Right cardiac atrium (tissue), 5 donors: ENCODE data around the gene AGAP1. TPM values are rescaled to one million over a fixed set of nuclear protein-coding genes. Genes with fewer than 3 reads are reported as not detected.

Source experiments
- ATAC-seq, 2 donors: fragments of 200-7000 bp; cut with Tn5 transposase; one replicate each; pipeline versions ENCODE4 v1.8.0 to v1.9.1; 2020; ENCODE audit warnings: moderate library complexity in 2 of 2, mild to moderate bottlenecking in 1 of 2
- DNase-seq, 3 donors: peaks; one replicate each; pipeline ENCODE4 v3.0.0-alpha.2; 2020
- H3K27ac ChIP-seq: one replicate; pipeline ENCODE4 v1.5.1; 2013; ENCODE audit warnings: mild to moderate bottlenecking, low read length, control low read depth, moderate library complexity
- H3K27me3 ChIP-seq: one replicate; pipeline ENCODE4 v1.6.1; 2013; ENCODE audit not compliant: control insufficient read depth, insufficient read depth
- H3K4me1 ChIP-seq: one replicate; pipeline ENCODE4 v1.6.1; 2013; ENCODE audit warnings: low read length; ENCODE audit not compliant: control insufficient read depth, insufficient read depth
- H3K4me3 ChIP-seq: one replicate; pipeline ENCODE4 v1.5.1; 2013; ENCODE audit warnings: low read length, control low read depth
- H3K9me3 ChIP-seq: one replicate; pipeline ENCODE4 v1.6.1; 2013; ENCODE audit warnings: low read length; ENCODE audit not compliant: control insufficient read depth
- WGBS: extraction: QIAGEN DNeasy Blood & Tissue Kit; methylation state at CpG from one replicate; pipeline ENCODE4 v1.1.7; 2013; 5-methylcytosine and 5-hydroxymethylcytosine counted together
- intact Hi-C, 4 donors: fragments of 100-400 bp; cut with DNase I; formaldehyde crosslinking; loops; one replicate each; pipeline versions ENCODE4 v1.11.0 to v1.14.0; 2022 to 2023
- polyA plus RNA-seq: library from polyadenylated mRNA; stranded (reverse); fragments of 200-250 nt; gene quantifications from one replicate; pipeline ENCODE4 v1.2.3, GENCODE V29; 2013
- total RNA-seq, 4 donors: library from RNA; stranded (reverse); fragmentation: NEBNext Ultra II Directional; extraction: Animal tissue kit (Norgen Biotek cat#: 25700); gene quantifications; one replicate each; pipeline ENCODE4 v1.2.1, GENCODE V29; 2021
- donor health status: healthy with polysubstance abuse.
- donor health status: DM: no; HTN: yes; CAD: no.
- donor health status: DM: no; HTN: no; CAD: no.
- donor health status: DM: no; HTN: yes; CAD: no; lungs with severe emphysema.
- donor health status: DM: yes; HTN: yes; CAD: no.

AGAP1 gene
- total and polyA plus RNA-seq, 5 donors = 10.5 to 25.3 (median 22.6) TPM

DNA sequence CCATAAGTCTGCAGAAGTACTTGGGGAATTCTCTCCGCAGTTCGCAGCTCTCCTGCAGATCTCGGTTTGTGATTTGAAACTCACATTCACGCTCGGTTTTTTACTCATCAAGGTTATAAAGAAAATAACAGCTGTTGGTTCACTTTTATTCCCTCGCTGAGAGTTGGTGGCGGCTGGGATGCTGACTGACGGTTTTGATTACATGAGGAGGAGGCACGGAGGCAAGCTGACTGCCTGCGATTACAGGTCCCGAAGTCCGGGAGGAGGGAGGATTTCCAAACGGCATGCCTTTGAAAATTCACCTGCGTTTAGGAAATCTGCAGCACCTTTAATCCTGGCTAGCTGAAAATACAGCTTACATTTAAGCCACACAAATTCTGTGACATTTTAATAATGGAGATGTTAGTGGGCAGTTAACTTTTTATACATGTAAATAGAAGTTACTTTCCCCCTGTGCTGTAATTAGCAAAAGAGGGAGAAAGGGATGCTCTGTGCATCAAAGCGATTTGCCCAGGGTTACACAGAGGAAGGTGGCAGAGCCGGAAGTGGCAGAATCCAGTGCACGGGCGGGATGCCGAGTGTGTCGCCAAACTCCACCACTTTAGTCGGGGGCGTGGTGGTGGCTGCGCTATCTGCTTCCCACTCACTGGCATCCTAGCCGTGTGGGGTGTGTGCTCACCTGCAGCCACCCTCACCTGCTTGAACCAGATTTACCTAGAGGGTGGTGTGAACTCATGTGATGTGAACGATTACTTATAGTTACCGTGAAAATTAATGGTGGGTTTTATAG, 14.7 kb downstream of the AGAP1 start:
- ATAC-seq (no peak), DNase-seq (no peak)
- Histone ChIP-seq H3K9me3 (no peaks in the 10 kb centered on the region), H3K27me3 (no peaks in the 10 kb centered on the region), H3K4me1 (peaks cover 3% of the 10 kb centered on the region), H3K4me3 (no peak overlapping the region), H3K27ac (no peak overlapping the region)
- 93% methylated on average over 26 of the region's 26 CpGs for WGBS
- intact Hi-C loops = no loop called here

DNA sequence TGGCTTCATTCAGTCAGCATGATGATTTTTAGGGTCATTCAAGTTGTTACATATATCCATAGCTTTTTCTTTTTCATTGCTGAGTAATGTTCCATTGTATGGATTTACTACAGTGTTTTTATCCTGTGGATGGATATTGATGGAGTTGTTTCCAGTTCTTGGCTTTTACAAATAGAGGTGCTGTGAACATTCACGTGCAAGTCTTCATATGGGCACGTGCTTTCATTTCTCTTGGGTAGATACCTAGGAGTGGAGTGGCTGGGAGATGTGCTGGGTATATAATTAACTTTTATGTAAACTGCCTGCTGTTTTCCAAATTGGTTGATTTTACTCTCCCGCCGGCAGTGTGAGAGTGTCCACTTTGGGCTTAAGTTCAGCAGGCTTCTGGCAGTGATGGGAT, 16.5 kb downstream of the AGAP1 start:
- 85% methylated on average over 4 of the region's 4 CpGs for WGBS
- ATAC-seq (no peak), DNase-seq (no peak)
- Histone ChIP-seq H3K27me3 (no peaks in the 10 kb centered on the region), H3K4me3 (no peak overlapping the region), H3K27ac (no peak overlapping the region), H3K4me1 (peaks cover 2% of the 10 kb centered on the region), H3K9me3 (no peaks in the 10 kb centered on the region)
- intact Hi-C loops = no loop called here

DNA sequence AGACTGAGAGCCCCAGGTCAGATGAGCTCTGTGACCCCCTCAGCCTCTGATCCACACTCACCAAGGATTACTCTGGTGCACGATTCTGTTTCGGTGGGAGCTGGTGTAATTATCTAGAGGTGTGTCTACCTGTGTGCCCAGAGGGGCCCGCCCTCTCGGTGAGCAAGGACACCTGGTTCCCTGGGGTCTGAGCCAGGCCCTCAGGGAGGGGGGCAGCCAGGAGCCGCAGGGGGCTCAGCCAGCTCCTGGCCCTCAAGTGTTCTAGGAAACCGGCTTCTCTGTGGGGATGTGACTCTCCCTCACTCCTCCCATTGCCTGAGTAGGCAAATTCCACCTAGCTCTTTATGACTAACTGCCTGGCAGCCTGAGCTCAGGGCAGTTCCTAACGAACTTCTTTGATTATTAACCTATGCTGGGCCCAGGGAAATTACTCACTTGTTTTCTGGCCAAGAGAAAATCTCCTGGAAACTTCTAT, 17.4 kb downstream of the AGAP1 start:
- Histone ChIP-seq H3K4me3 (no peak overlapping the region), H3K4me1 (peaks cover 2% of the 10 kb centered on the region), H3K27ac (no peak overlapping the region), H3K27me3 (no peaks in the 10 kb centered on the region), H3K9me3 (no peaks in the 10 kb centered on the region)
- DNase-seq (no peak), ATAC-seq (peak; percentile 30 to 65)
- WGBS = 68% methylated on average over 7 of the region's 7 CpGs
- intact Hi-C loops = no loop called here

DNA sequence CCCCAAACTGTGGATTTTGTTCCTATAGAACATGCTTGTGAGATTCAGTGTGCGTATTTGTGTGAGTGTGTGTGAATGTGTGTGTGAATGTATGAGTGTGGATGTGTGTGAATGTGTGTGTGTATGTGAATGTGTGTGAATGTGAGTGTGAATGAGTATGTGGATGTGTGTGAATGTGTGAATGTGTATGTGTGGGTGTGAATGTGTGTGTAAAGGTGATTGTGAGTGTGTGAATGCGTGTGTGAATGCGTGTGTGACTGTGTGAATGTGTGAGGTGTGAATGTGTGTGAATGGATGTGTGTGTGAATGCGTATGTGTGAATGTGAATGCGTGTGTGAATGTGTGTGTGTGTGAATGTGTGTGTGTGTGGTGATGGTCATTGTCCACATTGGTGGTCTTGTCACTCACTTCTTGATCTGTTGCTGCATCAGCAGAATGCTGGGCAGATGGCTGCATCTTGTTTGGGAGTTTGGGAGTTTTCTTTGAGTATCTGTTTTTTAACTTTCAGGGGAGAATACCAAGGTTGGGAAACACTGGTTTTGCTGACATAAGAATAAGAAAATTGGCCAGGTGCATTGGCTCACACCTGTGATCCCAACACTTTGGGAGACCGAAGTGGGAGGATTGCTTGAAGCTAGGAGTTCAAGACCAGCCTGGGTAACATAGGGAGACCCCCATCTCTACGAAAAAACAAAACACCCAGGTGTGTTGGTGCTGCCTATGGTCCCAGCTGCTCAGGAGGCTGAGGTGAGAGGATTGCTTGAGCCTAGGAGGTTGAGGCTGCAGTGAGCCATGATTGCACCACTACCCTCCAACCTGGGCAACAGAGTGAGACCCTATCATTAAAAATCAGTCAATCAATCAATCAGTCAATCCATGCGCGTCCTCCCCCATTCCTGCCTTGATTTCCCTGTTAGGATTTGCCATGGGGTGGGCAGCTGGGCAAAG, 18.2 kb downstream of the AGAP1 start:
- intact Hi-C loops = no loop called here
- DNase-seq (no peak), ATAC-seq (no peak)
- H3K27me3 ChIP-seq = no peaks in the 10 kb centered on the region
- H3K4me3 ChIP-seq = no peak overlapping the region
- H3K9me3 ChIP-seq = no peaks in the 10 kb centered on the region
- H3K27ac ChIP-seq = no peak overlapping the region
- 87% methylated on average over 9 of the region's 9 CpGs for WGBS
- peaks cover 2% of the 10 kb centered on the region for H3K4me1 ChIP-seq

DNA sequence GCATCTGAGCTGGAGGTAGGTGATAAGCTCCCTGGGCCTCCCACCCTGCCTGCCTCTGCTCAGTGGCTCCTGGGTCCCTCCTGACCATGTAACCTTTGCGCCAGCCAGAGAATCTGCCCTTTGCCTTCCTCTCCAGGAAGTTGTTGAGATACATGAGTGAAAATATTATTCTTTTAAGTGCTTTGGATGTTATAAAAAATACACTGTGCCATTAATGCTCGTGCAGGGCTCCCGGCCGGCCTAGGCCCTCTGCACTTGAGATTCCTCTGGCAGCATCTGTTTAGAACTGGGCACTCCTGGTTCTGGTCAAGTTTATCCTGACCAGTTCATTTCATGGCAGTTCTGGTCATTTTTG, 18.8 kb downstream of the AGAP1 start:
- H3K27ac ChIP-seq = no peak overlapping the region
- ATAC-seq = no peak
- no peaks in the 10 kb centered on the region for H3K9me3 ChIP-seq
- DNase-seq = no peak
- intact Hi-C loops = no loop called here
- H3K4me1 ChIP-seq = peaks cover 2% of the 10 kb centered on the region
- 84% methylated on average over 4 of the region's 4 CpGs for WGBS
- no peak overlapping the region for H3K4me3 ChIP-seq
- no peaks in the 10 kb centered on the region for H3K27me3 ChIP-seq

DNA sequence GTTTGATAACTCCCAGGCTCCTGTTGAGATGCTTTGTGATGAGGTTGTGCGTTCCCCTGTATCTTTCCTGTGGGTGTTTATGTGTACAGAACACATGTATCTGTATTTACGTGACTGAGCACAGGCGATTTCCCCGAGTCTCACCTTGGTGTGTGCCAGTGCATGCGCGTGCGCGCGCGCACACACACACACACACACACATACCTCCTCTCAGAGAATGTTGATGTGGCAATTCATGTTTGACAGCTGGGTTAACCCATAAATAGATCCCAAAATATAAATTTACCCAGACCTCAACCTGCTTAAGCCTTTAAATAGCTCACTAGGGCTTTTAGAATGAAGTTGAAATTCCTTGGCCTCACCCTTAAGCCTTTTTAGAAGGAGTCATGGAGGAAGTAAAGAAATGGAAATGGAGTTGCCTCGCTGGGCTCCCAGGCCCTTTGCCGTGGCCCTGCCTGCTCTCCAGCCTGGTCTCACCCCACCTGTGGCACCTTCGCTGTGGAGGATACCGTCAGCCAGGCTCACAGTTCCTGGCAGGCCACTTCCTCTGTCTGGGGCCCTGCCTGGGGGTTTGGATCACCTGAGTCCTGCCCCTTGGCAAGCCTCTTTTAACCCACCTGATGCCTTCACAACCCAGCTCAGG, 20.3 kb downstream of the AGAP1 start:
- H3K4me1 ChIP-seq = peaks cover 5% of the 10 kb centered on the region
- DNase-seq = no peak
- H3K4me3 ChIP-seq = no peak overlapping the region
- ATAC-seq = no peak
- intact Hi-C loops = no loop called here
- no peak overlapping the region for H3K27ac ChIP-seq
- 94% methylated on average over 14 of the region's 14 CpGs for WGBS
- H3K27me3 ChIP-seq = no peaks in the 10 kb centered on the region
- H3K9me3 ChIP-seq = no peaks in the 10 kb centered on the region

DNA sequence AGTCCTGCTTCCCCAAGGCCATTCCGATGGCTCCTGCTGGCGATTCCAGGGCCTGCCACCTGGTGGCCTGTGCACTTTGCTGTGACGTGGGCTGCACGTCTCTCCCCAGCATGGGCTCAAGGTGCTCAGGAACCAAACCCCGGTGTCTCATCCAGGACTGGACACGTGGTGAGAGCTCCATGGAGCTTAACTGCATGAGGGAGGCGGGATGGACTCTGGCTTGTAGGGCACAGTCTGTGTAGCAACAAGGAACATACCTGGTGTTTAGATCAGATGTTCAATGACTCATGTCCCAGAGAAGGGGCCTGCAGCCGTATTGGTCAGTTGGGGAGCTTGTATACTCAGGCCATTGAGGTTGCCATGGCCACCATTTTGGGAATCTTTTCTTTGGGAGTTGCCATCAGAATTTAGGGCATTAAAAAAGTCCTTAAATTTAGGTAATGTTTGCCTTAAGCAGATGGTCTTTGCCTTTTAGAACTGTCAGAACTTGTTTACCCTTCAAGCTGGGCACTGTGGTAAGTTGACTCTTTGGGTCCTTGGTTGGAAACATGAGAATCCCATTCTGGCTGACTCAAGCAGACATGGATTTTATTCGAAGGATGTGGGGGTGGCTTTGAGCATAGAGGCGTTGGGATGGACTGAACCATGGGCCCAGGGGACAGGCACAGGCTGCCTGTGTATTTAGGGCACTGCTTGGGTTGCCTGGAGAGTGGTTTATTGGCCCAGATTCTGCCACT, 21.0 kb downstream of the AGAP1 start:
- Histone ChIP-seq H3K4me1 (peaks cover 5% of the 10 kb centered on the region), H3K27ac (no peak overlapping the region), H3K4me3 (no peak overlapping the region), H3K27me3 (no peaks in the 10 kb centered on the region), H3K9me3 (no peaks in the 10 kb centered on the region)
- ATAC-seq (peak in 1 of 2 donors; percentile 25), DNase-seq (no peak)
- 92% methylated on average over 10 of the region's 10 CpGs for WGBS
- intact Hi-C loops = no loop called here

DNA sequence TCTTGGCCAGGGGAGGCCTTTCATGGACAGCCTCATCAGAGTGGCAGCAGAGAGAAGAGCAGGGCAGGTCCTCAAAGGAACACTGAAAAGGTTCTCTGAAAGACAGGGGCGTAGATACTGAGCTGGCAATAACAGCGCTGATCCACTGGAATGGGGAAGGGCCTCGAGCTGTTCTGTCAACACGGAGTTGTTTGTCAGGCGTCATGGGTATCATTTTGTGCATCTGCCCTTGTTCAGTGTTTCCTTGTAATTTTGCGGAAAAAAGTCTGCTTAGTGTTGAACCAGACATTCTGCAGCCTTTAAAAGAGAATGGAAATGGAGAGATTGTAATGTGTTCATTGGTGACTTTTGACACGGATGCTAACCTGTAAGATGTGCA, 21.5 kb downstream of the AGAP1 start:
- Histone ChIP-seq H3K4me3 (no peak overlapping the region), H3K27me3 (no peaks in the 10 kb centered on the region)
- ATAC-seq = no peak

DNA sequence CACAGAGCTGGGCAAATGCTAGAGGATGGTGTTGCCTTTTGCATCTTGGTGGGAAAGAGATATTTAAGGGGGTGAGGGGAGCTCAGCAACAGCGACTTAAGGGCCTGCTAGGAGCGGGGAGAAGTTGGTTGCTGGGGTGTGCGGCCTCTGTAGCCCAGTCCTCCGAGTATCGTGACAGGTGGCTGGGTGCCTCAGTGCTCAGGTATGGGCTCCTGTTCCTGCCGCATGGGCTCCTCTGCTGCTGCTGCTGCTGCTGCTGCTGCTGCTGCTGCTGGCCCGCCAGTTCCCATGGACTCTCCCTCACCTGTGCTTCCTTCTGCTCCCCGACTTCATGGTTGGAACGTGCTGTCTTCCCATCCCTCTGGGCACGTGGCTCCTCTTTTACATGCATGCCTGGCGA, 22.0 kb downstream of the AGAP1 start:
- H3K4me3 ChIP-seq = no peak overlapping the region
- peaks cover 5% of the 10 kb centered on the region for H3K4me1 ChIP-seq
- ATAC-seq (no peak), DNase-seq (no peak)
- 97% methylated on average over 11 of the region's 11 CpGs for WGBS
- no peak overlapping the region for H3K27ac ChIP-seq
- intact Hi-C loops = no loop called here
- H3K27me3 ChIP-seq = no peaks in the 10 kb centered on the region
- no peaks in the 10 kb centered on the region for H3K9me3 ChIP-seq

More for the DNA sequence above, 21.5 kb downstream of the AGAP1 start:
- intact Hi-C loops = no loop called here
- no peaks in the 10 kb centered on the region for H3K9me3 ChIP-seq
- 94% methylated on average over 7 of the region's 7 CpGs for WGBS
- no peak overlapping the region for H3K27ac ChIP-seq
- no peak for DNase-seq
- H3K4me1 ChIP-seq = peaks cover 5% of the 10 kb centered on the region

DNA sequence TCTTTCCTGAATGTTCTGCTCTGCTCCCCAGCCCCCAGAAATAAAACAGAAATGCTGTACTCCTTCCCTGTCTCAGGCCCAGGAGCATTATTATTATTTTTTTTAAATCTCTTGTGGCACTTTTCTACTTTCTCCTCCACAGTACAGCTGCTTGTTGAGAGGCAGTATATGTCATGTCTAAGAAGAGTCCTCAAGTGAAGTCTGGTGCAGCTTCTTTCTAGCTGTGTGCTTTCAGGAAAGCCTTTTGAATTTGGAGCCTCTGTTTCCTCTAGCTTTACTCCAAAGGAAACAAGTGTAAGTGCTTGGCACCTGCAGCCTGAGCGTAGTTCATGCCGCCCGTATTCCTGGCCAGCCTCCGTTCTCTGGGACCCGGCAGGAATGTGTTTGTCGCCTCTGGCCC, 22.4 kb downstream of the AGAP1 start:
- no peaks in the 10 kb centered on the region for H3K9me3 ChIP-seq

More for the DNA sequence above, 22.4 kb downstream of the AGAP1 start:
- ATAC-seq (no peak), DNase-seq (no peak)
- Histone ChIP-seq H3K4me3 (no peak overlapping the region), H3K4me1 (peaks cover 5% of the 10 kb centered on the region), H3K27me3 (no peaks in the 10 kb centered on the region), H3K27ac (no peak overlapping the region)
- WGBS = 96% methylated on average over 6 of the region's 6 CpGs
- intact Hi-C loops = no loop called here
